HEK293T (cell line): Measurements from ENCODE around the gene LCN15.

Source experiments
- CTCF ChIA-PET: fragments of 350-600 bp; formaldehyde crosslinking; extraction: SDS; loops from one replicate; lab custom pipeline; 2021; ENCODE audit warnings: antibody characterized with exemption, inconsistent platforms; lab: Yijun Ruan, JAX
- POLR2A ChIA-PET: fragments of 350-600 bp; formaldehyde crosslinking; extraction: SDS; loops from one replicate; lab custom pipeline; 2020; ENCODE audit warnings: antibody characterized with exemption, inconsistent platforms; lab: Yijun Ruan, JAX
- DNase-seq: peaks from one replicate; pipeline ENCODE4 v3.0.0; 2012; ENCODE audit warnings: mixed read lengths; ENCODE audit errors: extremely low spot score
- ARNT ChIP-seq: fragments of 450-650 bp; IDR thresholded peaks from 2 replicates; pipeline ENCODE4 v1.6.1; 2017; ENCODE audit warnings: mild to moderate bottlenecking
- BHLHE40 ChIP-seq: fragments of 450-650 bp; IDR thresholded peaks from 2 replicates; pipeline ENCODE4 v1.6.1; 2016; ENCODE audit warnings: mild to moderate bottlenecking, moderate library complexity, borderline replicate concordance
- CTBP1 ChIP-seq: fragments of 450-650 bp; IDR thresholded peaks from 2 replicates; pipeline ENCODE4 v1.6.1; 2016; ENCODE audit warnings: borderline replicate concordance
- ELF4 ChIP-seq: fragments of 450-650 bp; IDR thresholded peaks from 2 replicates; pipeline ENCODE4 v1.6.1; 2017; ENCODE audit warnings: antibody characterized with exemption
- FOXA1 ChIP-seq: fragments of 450-650 bp; IDR thresholded peaks from 2 replicates; pipeline ENCODE4 v1.6.1; 2016; ENCODE audit warnings: mild to moderate bottlenecking
- FOXK2 ChIP-seq: fragments of 450-650 bp; IDR thresholded peaks from 2 replicates; pipeline ENCODE4 v1.6.1; 2016; ENCODE audit warnings: mild to moderate bottlenecking
- FOXM1 ChIP-seq: fragments of 450-650 bp; IDR thresholded peaks from 2 replicates; pipeline ENCODE4 v1.6.1; 2017; ENCODE audit warnings: mild to moderate bottlenecking, borderline replicate concordance
- HDGF ChIP-seq: fragments of 450-650 bp; IDR thresholded peaks from 2 replicates; pipeline ENCODE4 v1.6.1; 2017; ENCODE audit warnings: antibody characterized with exemption, borderline replicate concordance
- L3MBTL2 ChIP-seq: fragments of 450-650 bp; conservative IDR thresholded peaks from 2 replicates; pipeline ENCODE4 v1.6.1; 2016; ENCODE audit warnings: mild to moderate bottlenecking
- LEF1 ChIP-seq: fragments of 450-650 bp; IDR thresholded peaks from 2 replicates; pipeline ENCODE4 v1.6.1; 2017; ENCODE audit warnings: mild to moderate bottlenecking, borderline replicate concordance
- NFRKB ChIP-seq: fragments of 450-650 bp; IDR thresholded peaks from 2 replicates; pipeline ENCODE4 v1.6.1; 2016; ENCODE audit warnings: mild to moderate bottlenecking, moderate library complexity
- SP1 ChIP-seq: fragments of 450-650 bp; IDR thresholded peaks from 2 replicates; pipeline ENCODE4 v1.6.1; 2017
- SUZ12 ChIP-seq: fragments of 450-650 bp; IDR thresholded peaks from 2 replicates; pipeline ENCODE4 v1.6.1; 2016; ENCODE audit warnings: mild to moderate bottlenecking
- TARDBP ChIP-seq: fragments of 450-650 bp; IDR thresholded peaks from 2 replicates; pipeline ENCODE4 v1.6.1; 2016
- ZNF384 ChIP-seq: fragments of 450-650 bp; IDR thresholded peaks from 2 replicates; pipeline ENCODE4 v1.6.1; 2016
- TF ChIP-seq, protein P1 (sequence below): fragments of 450-650 bp; IDR thresholded peaks from 2 replicates; pipeline ENCODE4 v1.6.1; 2016

Gene LCN15

DNA sequence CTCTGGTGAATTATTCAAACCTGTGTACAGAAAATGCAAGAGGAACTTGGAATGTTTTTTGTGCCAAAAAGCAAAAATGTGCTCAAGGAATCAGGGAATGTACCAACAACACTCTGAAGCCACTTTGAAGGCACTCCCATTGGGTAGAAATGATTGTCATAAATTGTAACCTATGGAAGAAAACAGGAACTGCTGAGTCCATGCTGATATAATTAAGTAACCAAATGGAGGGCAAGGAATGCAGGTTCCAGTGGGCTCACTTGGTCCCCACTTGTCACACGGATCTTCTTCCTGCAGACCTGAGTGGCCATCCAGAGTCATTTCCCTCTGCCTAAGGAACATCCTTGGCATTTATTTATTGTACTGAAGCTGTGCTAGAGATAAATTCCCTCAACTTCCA lies 13.1 kb downstream of the LCN15 start:
- POLR2A ChIA-PET = interaction anchor here (0.9 kb wide), 1 partner anchor 28 kb away, joined by 3 read pairs; no protein-coding TSS in a partner anchor
- CTCF ChIA-PET = no interaction called here
- DNase-seq = no peak
- no peak for TF ChIP-seq BHLHE40
- no peak for TF ChIP-seq FOXK2
- TF ChIP-seq HDGF = no peak
- no peak for TF ChIP-seq L3MBTL2
- TF ChIP-seq ZNF384 = no peak
- no peak for TF ChIP-seq SP1
- TF ChIP-seq TARDBP = no peak
- no peak for TF ChIP-seq FOXA1
- TF ChIP-seq, protein P1, sequence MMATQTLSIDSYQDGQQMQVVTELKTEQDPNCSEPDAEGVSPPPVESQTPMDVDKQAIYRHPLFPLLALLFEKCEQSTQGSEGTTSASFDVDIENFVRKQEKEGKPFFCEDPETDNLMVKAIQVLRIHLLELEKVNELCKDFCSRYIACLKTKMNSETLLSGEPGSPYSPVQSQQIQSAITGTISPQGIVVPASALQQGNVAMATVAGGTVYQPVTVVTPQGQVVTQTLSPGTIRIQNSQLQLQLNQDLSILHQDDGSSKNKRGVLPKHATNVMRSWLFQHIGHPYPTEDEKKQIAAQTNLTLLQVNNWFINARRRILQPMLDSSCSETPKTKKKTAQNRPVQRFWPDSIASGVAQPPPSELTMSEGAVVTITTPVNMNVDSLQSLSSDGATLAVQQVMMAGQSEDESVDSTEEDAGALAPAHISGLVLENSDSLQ = no peak
- no peak for TF ChIP-seq ELF4
- TF ChIP-seq NFRKB = no peak
- no peak for TF ChIP-seq FOXM1
- no peak for TF ChIP-seq CTBP1
- no peak for TF ChIP-seq ARNT
- no peak for TF ChIP-seq LEF1
- no peak for TF ChIP-seq SUZ12

DNA sequence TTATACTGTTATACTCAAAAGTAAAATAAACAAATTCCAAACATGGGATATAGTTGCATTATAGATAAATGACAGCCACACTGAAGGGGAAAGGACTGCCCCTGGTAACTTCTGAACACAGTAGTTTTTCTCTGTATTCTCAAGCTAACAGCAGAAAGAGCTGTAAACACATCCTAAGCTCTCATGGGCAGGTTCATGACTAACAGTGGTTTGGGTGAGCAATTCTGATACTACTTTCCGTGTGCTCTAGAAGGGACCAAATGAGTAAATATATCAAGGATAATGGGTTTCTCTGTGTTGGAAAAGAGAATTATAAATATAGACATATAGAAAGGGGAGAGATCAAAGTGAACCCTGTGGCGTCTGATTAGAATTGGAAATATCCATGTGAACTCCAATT lies 13.8 kb downstream of the LCN15 start:
- DNase-seq = no peak
- POLR2A ChIA-PET = interaction anchor here (1.8 kb wide), 1 partner anchor 22 kb away, joined by 5 read pairs; no protein-coding TSS in a partner anchor
- no peak for TF ChIP-seq FOXM1
- no peak for TF ChIP-seq SUZ12
- no peak for TF ChIP-seq CTBP1
- TF ChIP-seq, protein P1 = no peak
- TF ChIP-seq TARDBP = no peak
- no peak for TF ChIP-seq ZNF384
- no peak for TF ChIP-seq SP1
- no peak for TF ChIP-seq L3MBTL2
- TF ChIP-seq ARNT = no peak
- no peak for TF ChIP-seq FOXA1
- no peak for TF ChIP-seq FOXK2
- no peak for TF ChIP-seq HDGF
- no peak for TF ChIP-seq NFRKB
- no peak for TF ChIP-seq BHLHE40
- no peak for TF ChIP-seq LEF1
- no peak for TF ChIP-seq ELF4
- CTCF ChIA-PET = no interaction called here

DNA sequence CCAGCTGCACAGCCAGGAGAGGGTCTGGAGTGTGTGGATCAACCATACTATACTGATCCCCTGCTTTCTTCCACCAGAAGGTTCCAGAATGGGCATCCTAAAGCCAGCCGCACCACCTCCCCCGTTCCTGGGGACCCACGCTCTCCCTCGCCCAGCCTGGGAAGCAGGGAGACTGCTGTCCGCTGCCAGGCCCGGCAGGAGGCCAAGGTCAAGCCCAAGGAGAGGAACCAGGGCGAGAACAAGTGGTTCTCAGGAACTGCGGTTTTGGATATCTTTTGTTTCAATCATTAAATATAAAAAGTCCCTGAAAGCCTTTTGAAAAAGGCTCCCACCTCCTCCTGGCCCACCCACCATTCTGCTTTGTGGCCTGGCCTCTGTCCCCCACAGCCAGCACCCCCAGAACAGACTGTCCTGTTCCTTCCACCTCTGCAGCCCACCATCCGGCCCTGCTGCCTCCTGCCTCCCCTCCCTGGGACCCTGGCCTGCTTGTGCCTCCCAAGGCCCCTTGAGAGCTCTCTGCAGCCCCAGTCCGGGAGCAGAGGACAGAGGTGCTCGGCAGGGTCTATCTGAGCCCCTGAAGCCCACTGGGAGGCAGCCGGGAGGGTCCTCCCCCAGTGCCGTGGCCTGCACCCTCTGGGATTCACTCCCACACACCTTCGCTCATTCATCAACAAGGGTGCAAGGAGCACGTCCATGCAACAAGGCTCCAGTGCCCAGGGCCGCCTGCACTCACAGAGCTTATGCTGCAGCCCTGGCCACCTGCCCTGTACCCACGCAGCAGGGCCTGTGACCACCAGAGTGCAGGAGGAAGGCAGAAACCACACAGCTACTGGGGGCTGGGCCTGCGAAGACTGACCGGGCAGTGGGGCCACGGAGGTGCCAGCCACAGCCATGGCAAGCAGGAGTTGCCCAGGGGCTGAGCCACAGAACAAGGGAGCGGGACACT lies 15.4 kb downstream of the LCN15 start:
- no peak for DNase-seq
- ChIA-PET POLR2A (interaction anchor here (1.8 kb wide), 1 partner anchor 21 kb away, joined by 5 read pairs; no protein-coding TSS in a partner anchor), CTCF (no interaction called here)
- TF ChIP-seq TARDBP (no peak), FOXM1 (no peak), LEF1 (no peak), L3MBTL2 (no peak)
- TF ChIP-seq, protein P1 = no peak

DNA sequence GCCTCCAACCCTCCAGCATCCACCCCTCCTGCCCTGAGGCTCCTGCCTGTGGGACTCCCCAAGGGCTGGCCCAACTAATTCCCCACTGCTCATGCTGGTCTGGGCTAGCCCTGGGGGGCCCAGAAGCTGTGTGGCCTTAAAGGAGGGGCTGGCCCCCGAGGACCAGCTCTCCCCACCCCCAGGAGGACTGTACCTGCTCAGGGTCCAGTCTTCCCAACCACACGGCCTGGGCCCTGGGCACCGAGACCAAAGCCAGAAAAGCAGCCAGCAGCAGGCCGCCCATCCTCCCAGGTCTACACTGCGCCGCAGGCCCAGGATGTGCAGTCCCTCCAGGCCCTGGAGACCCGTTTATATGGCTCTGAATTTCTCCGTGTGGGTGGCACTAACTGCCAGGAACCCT lies 16.1 kb downstream of the LCN15 start, which contains the start of gene LCN6:
Gene LCN6, minus strand, starts transcription at position 325 of the 400 bp plus-strand sequence. Its CDS starts 42 bp downstream, at position 283.
- ChIA-PET POLR2A (no interaction called here), CTCF (no interaction called here)
- TF ChIP-seq TARDBP = no peak
- no peak for TF ChIP-seq FOXA1
- no peak for TF ChIP-seq ARNT
- no peak for TF ChIP-seq SUZ12
- TF ChIP-seq SP1 = no peak
- no peak for TF ChIP-seq FOXK2
- TF ChIP-seq, protein P1 = no peak
- no peak for TF ChIP-seq HDGF
- TF ChIP-seq LEF1 = no peak
- TF ChIP-seq L3MBTL2 = no peak
- TF ChIP-seq CTBP1 = no peak
- TF ChIP-seq ZNF384 = no peak
- no peak for TF ChIP-seq FOXM1
- TF ChIP-seq ELF4 = no peak
- no peak for DNase-seq

DNA sequence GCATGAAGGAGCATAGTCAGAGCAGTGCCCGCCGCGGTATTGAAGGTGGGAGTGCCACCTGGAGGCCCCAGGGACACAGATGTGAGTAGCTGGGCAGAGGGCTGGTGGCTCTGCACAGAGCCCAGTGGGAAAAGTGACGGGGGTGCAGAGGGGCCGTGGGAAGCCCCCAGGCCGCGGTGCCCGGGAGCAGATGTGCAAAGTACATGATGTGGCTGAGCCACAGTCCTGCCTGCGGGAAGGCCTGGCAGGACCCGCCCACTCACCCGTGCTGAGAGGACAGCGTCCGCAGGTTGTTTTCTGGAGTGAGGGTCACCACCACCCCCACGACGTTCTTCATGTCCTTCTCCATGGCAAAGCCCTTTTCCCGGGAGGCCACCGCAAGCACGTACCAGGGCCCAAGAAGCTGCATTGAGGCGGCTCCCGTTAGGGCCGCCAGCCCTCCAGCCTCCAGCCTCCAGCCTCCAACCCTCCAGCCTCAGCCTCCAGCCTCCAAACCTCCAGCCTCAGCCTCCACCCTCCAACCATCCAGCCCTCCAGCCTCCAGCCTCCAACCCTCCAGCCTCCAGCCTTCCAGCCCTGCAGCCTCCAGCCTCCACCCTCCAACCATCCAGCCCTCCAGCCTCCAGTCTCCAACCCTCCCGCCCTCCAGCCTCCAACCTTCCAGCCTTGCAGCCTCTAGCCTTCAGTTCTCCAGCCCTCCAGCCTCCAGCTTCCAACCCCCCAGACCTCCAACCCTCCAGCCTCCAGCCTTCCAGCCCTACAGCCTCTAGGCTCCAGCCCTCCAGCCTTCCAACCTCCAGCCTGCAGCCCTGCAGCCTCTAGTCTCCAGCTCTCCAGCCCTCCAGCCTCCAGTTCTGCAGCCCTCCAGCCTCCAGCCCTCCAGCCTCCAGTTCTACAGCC lies 16.9 kb downstream of the LCN15 start:
- TF ChIP-seq FOXM1 = no peak
- TF ChIP-seq LEF1 = no peak
- TF ChIP-seq SP1 = no peak
- TF ChIP-seq L3MBTL2 = no peak
- TF ChIP-seq, protein P1 = no peak
- no peak for TF ChIP-seq TARDBP
- TF ChIP-seq ARNT = no peak
- TF ChIP-seq BHLHE40 = no peak
- TF ChIP-seq ZNF384 = no peak
- no peak for TF ChIP-seq NFRKB
- TF ChIP-seq FOXK2 = no peak
- TF ChIP-seq SUZ12 = no peak
- POLR2A ChIA-PET = no interaction called here

More for the DNA sequence above, 16.9 kb downstream of the LCN15 start:
- no peak for DNase-seq
- CTCF ChIA-PET = no interaction called here
